Calu3 (cell line): ENCODE data around the gene RPS6KA4. TPM values are rescaled to one million over a fixed set of nuclear protein-coding genes. Genes with fewer than 3 reads are reported as not detected.
"Not testable (repeated sequence)": the region's sequence is repeated elsewhere in the genome, so short reads cannot be mapped to it uniquely, and the experiment has no call there.

Experiments
- BruUV-seq: library from RNA; stranded (reverse); fragments of 400-500 nt; replicated peaks from 2 replicates; lab custom pipeline; 2021; lab: Mats Ljungman, UMichigan
- CTCF ChIA-PET: fragments of 300-600 bp; sonication (Branson Sonifier 250); formaldehyde crosslinking; loops from one replicate; lab custom pipeline; 2022; ENCODE audit warnings: antibody characterized with exemption; lab: Charles Lee
- DNase-seq: peaks from one replicate; pipeline ENCODE4 v3.0.0; 2022
- H3K27ac Mint-ChIP-seq: one replicate; pipeline ENCODE4 v1.8.0; 2022; ENCODE audit warnings: mixed read lengths; ENCODE audit not compliant: unreplicated experiment
- H3K27me3 Mint-ChIP-seq: one replicate; pipeline ENCODE4 v1.8.0; 2022; ENCODE audit warnings: mixed read lengths; ENCODE audit not compliant: unreplicated experiment
- H3K36me3 Mint-ChIP-seq: one replicate; pipeline ENCODE4 v1.8.0; 2022; ENCODE audit warnings: mild to moderate bottlenecking, moderate library complexity, mixed read lengths; ENCODE audit not compliant: insufficient read depth, unreplicated experiment
- H3K4me1 Mint-ChIP-seq: one replicate; pipeline ENCODE4 v1.8.0; 2022; ENCODE audit warnings: mild to moderate bottlenecking, low read depth, mixed read lengths; ENCODE audit not compliant: unreplicated experiment
- H3K4me3 Mint-ChIP-seq: one replicate; pipeline ENCODE4 v1.8.0; 2022; ENCODE audit warnings: mild to moderate bottlenecking, low read depth, moderate library complexity, mixed read lengths; ENCODE audit not compliant: unreplicated experiment
- H3K9me3 Mint-ChIP-seq: one replicate; pipeline ENCODE4 v1.8.0; 2022; ENCODE audit warnings: low read depth, mixed read lengths; ENCODE audit not compliant: unreplicated experiment
- CTCF ChIP-seq: fragments of 200-600 bp; IDR thresholded peaks from one replicate; pipeline ENCODE4 v1.8.0; 2022; ENCODE audit warnings: antibody characterized with exemption; ENCODE audit not compliant: unreplicated experiment
- intact Hi-C: fragments of 100-400 bp; cut with micrococcal nuclease; formaldehyde crosslinking; loops from one replicate; pipeline ENCODE4 v1.10.0; 2022; ENCODE audit not compliant: unreplicated experiment
- total RNA-seq: library from RNA; stranded (reverse); gene quantifications from 2 replicates; pipeline ENCODE4 v1.2.3, GENCODE V29; 2022

Gene RPS6KA4
- total RNA-seq, 1 experiment from 2014 or later: 46.0 TPM

- Mint-ChIP-seq H3K4me3 (no peak overlapping the region), H3K27ac (peak overlapping the region; percentile 7), H3K4me1 (peaks cover 27% of the 10 kb centered on the region), H3K27me3 (no peaks in the 10 kb centered on the region), H3K36me3 (peaks cover 62% of the 10 kb centered on the region), H3K9me3 (no peaks in the 10 kb centered on the region)
- DNase-seq: no peak
- no TSS peak for BruUV-seq
- no peak for TF ChIP-seq CTCF
- CTCF ChIA-PET: no interaction called here
- intact Hi-C loops: no loop called here
These were observed 37.4 kb upstream of the RPS6KA4 start for GRCh38 chr11:64321533-64321932.

- no peak for DNase-seq
- H3K27ac Mint-ChIP-seq: no peak overlapping the region
- no peak overlapping the region for H3K4me3 Mint-ChIP-seq
- H3K27me3 Mint-ChIP-seq: no peaks in the 10 kb centered on the region
- CTCF ChIA-PET: no interaction called here
- H3K36me3 Mint-ChIP-seq: peaks cover 49% of the 10 kb centered on the region
- TF ChIP-seq CTCF: no peak
- peaks cover 27% of the 10 kb centered on the region for H3K4me1 Mint-ChIP-seq
- peaks cover 1% of the 10 kb centered on the region for H3K9me3 Mint-ChIP-seq
- BruUV-seq: no TSS peak
- intact Hi-C loops: no loop called here
These were observed 36.1 kb upstream of the RPS6KA4 start for GRCh38 chr11:64322925-64323260.

GRCh38 chr11:64323373-64323772, 35.6 kb upstream of the RPS6KA4 start:
- Mint-ChIP-seq H3K27me3 (no peaks in the 10 kb centered on the region), H3K4me1 (peaks cover 27% of the 10 kb centered on the region), H3K36me3 (peaks cover 44% of the 10 kb centered on the region), H3K9me3 (peaks cover 3% of the 10 kb centered on the region), H3K4me3 (no peak overlapping the region), H3K27ac (no peak overlapping the region)
- intact Hi-C loops: no loop called here
- CTCF ChIA-PET: no interaction called here
- no peak for DNase-seq
- no TSS peak for BruUV-seq
- TF ChIP-seq CTCF: no peak

GRCh38 chr11:64323984-64324383, 35.0 kb upstream of the RPS6KA4 start:
- H3K27ac Mint-ChIP-seq, BruUV-seq, H3K27me3 Mint-ChIP-seq, DNase-seq, H3K4me3 Mint-ChIP-seq, CTCF ChIA-PET, H3K9me3 Mint-ChIP-seq, intact Hi-C loops: not testable (repeated sequence)
- Mint-ChIP-seq H3K36me3 (peaks cover 38% of the 10 kb centered on the region), H3K4me1 (peaks cover 23% of the 10 kb centered on the region)

- CTCF ChIA-PET: no interaction called here
- no peak for TF ChIP-seq CTCF
- intact Hi-C loops: no loop called here
- BruUV-seq: no TSS peak
- Mint-ChIP-seq H3K4me3 (no peak overlapping the region), H3K4me1 (peaks cover 15% of the 10 kb centered on the region), H3K27me3 (no peaks in the 10 kb centered on the region), H3K9me3 (peaks cover 3% of the 10 kb centered on the region), H3K27ac (no peak overlapping the region), H3K36me3 (peaks cover 29% of the 10 kb centered on the region)
- no peak for DNase-seq
These were observed 34.1 kb upstream of the RPS6KA4 start for GRCh38 chr11:64324692-64325469.
